ENCODE measurements around the gene UBE3D.
A peak's percentile ranks its signal among the peaks of the same experiment; 100 is the strongest.

UBE3D gene, protein sequence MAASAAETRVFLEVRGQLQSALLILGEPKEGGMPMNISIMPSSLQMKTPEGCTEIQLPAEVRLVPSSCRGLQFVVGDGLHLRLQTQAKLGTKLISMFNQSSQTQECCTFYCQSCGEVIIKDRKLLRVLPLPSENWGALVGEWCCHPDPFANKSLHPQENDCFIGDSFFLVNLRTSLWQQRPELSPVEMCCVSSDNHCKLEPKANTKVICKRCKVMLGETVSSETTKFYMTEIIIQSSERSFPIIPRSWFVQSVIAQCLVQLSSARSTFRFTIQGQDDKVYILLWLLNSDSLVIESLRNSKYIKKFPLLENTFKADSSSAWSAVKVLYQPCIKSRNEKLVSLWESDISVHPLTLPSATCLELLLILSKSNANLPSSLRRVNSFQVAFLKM

DNA sequence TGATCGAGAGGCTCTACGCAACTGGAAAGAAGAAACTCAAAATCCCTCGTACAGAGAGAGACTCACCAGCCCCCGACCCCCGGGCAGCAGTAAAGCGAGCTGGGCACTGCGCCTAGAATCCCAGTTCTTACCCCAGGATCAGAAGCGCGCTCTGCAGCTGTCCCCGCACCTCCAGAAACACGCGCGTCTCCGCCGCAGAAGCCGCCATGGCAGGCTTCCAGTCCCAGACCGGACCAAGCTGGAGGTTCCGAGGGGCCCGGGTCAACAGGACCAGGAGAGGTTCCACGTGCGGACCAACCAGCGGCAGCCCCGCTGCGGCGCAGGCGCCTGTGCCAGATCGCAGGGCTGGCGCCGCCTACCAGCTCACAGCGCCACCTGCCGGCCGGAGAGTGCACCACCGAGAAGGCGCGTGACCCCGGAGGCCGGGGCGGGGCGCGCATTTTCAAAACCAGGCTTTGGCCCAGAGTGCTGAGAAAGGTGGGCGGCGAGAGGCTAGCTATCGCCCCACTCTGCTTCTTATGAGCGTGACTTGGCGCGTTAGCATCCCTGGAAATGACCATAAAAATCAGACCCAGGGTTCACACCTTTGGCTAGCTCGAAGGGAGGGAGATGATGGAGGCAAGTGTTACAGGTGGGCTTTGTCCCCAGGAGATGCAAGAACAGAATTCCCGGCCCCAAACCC lies at the start of gene UBE3D:
UBE3D (minus strand) TSS at position 331 of the 682 bp plus-strand sequence; CDS start at position 208, 123 bp downstream.
- DNase-seq = peak; percentile 82 to 92 (median 89)

GRCh38 chr6:83114164-83114563 lies 48.5 kb upstream of the UBE3D start:
- DNase-seq = no peak

GRCh38 chr6:83113258-83113657 lies 47.6 kb upstream of the UBE3D start:
- no peak for DNase-seq

DNA sequence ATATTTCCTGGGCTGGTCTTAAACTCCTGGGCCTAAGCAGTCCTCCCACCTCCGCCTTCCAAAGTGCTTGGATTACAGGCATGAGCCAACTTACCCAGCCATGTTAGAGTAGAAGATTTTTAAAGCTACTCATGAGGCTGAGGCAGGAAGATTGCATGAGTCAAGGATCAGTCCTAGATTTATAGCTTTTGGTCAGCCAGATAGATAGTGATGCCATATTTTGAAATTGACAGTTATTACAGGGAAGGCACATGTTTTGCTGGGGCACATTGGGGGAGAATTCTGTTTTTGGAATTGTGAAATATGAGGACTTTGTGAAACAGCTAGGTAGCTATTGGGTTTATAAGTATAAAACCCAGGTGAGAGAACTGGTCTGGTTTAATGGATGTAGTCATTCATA lies 42.7 kb upstream of the UBE3D start:
- no peak for DNase-seq

GRCh38 chr6:83098589-83098988 lies 32.9 kb upstream of the UBE3D start:
- DNase-seq = no peak

DNA sequence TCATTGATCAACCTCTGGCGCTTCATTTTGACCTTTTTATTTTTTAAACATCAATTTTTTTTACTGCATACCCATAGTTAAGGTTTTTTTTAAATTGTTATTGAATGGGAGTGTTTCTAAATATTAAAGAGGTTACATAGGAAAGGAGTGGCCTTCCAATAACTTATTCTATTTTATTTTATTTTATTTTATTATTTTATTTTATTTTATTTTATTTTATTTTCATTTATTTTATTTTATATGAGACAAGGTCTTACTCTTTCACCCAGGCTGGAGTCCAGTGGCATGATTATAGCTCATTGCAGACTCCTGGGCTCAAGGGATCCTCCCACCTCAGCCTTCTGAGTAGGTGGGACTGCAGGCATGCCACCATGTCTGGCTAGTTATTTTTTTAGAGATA lies 32.0 kb upstream of the UBE3D start:
- DNase-seq = no peak

GRCh38 chr6:83097204-83097603 lies 31.6 kb upstream of the UBE3D start:
- DNase-seq = no peak

DNA sequence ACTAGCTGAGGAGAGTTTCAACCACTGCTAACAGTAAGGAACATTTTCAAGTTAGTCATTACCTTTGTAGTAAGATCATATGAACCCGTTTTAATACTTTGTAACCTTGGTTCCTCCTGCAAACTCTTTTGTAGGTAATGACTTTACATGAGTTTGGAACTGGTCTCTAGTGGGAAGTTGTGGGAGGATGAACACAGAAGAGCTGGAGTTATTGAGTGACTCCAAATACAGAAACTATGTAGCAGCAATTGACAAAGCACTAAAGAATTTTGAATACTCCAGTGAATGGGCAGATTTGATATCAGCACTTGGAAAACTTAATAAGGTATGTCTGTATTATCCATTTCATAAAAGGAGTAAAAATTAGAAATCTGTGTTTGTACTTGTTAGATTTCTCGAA lies 31.1 kb upstream of the UBE3D start:
- DNase-seq = no peak

- no peak for DNase-seq
Observed at GRCh38 chr6:83092756-83093399, 27.2 kb upstream of the UBE3D start.

DNA sequence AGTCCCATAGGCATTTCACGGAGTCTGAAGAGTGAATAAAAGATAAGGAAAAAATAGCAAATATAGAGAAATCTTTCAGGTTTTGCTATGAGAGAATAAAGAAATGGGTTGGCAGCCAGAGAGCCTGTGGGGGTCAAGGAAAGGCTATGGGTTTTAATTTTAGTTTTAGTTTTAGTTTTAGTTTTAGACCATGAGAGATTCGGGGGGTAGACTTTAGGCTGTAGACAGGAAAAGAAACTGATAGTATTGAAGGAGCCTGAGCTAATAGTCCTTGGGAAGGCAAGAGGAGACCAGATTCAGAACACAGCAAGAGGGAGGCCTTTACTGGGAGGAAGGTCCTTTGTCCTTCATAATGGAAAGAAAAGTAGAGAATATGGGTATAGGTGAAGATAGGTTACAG lies 21.1 kb upstream of the UBE3D start:
- DNase-seq = no peak

- peak in 1 of 3 experiments; percentile 17 for DNase-seq
Observed at GRCh38 chr6:83083476-83083875, 17.8 kb upstream of the UBE3D start.

DNA sequence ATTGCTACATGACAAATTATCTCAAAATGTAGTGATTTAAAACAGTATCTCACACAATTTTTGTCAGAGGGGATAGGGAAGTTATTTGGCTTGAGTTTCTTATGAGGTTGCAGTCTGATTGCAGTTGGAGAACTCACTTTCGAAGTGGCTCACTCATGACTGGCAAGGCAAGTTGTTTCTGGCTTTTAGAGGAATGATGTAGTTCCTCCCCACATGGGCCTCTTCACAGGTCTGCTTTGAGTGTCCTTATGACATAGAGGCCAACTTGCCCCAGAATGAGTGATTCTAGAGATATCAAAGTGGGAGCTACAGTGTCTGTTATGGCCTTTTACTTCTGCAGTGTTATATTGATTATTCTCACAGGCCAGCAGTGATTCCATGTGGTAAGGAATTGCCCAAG lies 8.0 kb upstream of the UBE3D start:
- DNase-seq = no peak

DNA sequence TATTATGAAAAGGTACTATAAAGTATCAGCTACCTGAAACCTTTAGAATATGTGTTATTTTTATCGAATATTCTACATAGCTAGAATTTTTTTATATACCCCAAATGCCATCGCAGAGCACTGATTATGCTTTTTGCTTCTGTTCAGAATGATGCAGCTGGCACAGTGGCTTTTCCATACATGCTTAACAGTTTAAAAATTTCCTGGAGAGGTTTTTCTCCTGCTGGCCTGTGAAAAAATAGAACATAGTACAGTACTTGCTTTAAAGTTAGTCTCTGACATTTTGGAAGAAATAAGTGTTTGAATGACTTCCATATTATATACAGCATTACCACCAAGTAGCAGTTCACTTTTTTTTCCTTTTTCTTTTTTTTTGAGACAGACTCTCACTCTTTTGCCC lies 7.1 kb upstream of the UBE3D start:
- no peak for DNase-seq

DNA sequence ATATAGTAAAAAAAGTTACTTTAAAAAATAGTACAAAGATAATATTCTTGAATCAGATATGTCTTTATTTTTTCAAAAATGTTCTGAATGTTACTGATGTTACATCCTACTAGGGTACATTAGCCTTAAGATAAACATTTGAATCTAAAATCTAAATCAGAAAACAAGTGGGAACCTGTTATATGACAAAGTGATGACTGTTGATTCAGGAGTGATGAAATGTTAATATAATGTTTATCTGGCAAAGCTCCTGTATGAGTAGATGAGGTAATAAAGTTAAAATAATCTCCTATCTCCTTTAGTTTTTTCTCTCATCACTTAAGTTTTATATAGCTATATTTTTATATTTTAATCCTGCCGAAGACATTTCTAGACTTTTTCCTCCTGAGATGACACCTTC lies 6.1 kb upstream of the UBE3D start:
- no peak for DNase-seq

DNA sequence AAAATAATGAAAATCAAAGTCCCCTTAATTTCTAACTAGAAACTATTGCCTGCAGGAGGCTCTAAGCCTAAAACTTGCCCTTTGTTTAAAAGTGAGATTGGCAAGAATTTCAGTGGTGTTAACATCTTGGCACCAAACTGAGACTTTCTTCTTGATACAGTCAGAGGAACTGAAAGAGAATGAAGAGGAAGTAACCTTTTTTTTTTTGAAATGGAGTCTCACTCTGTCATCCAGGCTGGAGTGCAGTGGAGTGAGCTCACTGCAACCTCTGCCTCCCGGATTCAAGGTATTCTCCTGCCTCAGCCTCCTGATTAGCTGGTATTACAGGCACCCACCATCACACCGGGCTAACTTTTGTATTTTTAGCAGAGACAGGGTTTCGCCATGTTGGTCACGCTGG lies 5.4 kb upstream of the UBE3D start:
- no peak for DNase-seq

- DNase-seq = no peak
Observed at GRCh38 chr6:83069633-83070032, 4.0 kb upstream of the UBE3D start.

DNA sequence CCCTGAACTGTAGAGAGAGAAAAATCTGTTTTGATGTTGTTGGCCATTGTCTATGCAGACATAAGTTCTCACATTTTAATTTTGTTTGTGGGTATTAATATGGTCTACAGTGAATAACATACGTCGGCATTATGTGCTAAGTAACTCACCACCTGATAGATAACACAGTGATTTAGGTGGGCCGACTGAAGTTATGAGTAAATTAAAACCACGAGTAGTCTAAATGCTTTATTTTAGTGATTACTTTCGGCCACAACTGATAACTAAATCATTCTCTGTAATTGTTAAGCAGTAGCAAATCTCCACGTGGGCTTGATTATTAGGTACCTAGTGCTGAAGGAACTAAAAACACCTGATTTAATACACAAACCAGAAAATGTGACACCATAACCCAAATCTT lies 3.0 kb upstream of the UBE3D start:
- DNase-seq = peak in 1 of 3 experiments; percentile 47

GRCh38 chr6:83067448-83068439 lies 2.1 kb upstream of the UBE3D start, which contains the start of gene DOP1A:
Gene DOP1A, plus strand, starts transcription at chr6:83067671. Its CDS starts 29,307 bp downstream, at chr6:83096978.
- peak; percentile 93 to 97 (median 97) for DNase-seq

DNA sequence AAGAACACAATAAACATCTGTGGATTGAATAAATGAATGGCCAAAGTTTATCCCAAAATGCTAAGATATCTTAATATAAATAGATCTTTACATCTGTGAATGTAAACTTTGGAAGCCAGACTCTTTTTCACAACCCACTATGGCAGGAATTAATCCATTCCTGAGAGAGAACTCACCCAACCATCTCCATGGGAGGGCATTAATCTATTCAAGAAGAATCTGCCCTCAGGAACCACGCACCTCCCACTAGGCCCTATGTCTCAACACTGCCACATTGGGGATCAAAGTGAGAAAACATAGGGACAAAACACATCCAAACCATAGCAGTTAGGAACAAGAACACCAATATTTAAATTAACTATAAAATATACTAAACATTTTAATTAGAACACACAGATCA lies 3.4 kb downstream of the UBE3D start:
- no peak for DNase-seq

DNA sequence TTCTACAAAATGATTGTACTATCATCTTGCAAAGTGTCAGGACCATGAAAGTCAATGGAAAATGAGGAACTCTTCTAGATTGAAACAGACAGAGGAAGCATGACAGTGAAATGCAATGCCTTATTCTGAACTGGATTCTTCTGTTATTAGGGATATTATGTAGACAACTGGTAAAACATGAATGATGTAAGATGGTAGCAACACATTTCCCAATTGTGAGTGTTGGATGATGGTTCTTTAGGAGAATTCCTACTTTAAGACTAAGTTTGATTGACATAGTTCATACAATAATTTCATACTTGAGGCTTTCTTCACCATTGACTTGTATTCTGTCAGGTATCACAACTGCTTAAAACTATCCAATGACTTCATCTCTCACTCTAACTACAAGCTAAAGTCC lies 4.5 kb downstream of the UBE3D start:
- DNase-seq = no peak

- DNase-seq = peak; percentile 20 to 78 (median 58)
Observed at GRCh38 chr6:83057705-83058321, 7.8 kb downstream of the UBE3D start.

GRCh38 chr6:83055366-83055964 lies 10.2 kb downstream of the UBE3D start:
- DNase-seq = peak; percentile 27 to 62 (median 32)
